HTR-8/SVneo (cell line): ENCODE data around the gene CTBP1.

Experiments used
- DNase-seq: peaks from one replicate; pipeline ENCODE4 v3.0.0; 2011; ENCODE audit warnings: low spot score, mixed read lengths; ENCODE audit not compliant: insufficient read length
- FAIRE-seq: peaks from 2 replicates; lab custom pipeline; 2011; peaks lifted over from hg19 to GRCh38; lab: Jason Lieb, UNC

CTBP1 gene

DNA sequence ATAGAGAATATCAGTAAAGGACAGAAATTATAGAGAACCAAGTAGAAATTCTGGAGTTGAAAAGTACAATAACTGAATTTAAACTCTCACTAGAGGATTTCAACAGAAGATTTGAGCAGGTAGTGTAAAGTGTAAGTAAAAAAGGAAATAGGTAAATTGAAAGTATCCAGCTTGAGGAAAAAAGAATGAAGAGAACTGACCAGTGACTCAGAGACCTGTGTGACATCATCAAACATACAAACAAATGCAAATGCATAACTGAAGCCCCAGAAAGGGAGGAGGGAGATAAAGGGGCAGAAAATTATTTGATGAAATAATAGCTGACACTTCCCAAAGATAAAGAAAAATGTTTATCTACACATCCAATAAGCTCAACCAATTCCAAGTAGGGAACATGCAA lies 68.3 kb downstream of the CTBP1 start:
- DNase-seq (no peak), FAIRE-seq (no peak)

DNA sequence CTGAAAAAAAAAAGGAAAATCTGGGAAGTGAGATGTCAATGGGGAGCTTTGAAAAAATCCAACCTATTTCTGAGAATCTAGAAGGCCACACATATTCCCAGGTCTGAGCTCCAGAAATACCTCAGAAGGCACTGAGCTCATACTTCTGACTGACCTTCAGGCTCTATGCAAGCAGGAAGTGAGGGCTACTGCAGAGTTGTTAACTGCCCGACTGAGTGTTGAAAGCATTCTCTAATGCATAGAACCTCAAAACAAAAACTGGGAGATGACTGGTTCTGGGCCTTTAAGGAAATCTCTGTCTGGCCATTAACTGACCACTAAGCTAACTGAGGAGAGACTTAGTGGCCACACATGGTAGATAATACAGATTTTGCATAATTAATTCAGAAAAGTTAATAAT lies 69.0 kb downstream of the CTBP1 start:
- DNase-seq (no peak), FAIRE-seq (no peak)

DNA sequence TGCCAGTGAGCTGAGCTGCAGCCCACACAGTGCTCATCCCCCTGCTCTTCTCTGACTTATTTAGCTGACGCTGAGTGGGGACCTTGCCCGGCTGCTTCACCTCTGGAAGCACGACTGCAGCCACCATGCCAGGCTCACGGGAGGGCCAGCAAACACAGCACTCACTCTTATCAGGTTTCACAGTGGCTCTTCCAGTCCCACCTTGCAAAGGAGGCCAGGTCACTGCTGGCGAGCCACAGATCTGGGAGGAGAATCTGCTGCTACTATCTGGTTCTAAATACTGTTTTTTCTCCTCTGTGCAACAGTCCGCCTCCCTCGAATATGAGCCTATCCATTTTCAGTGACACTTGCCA lies 69.9 kb downstream of the CTBP1 start:
- FAIRE-seq (no peak), DNase-seq (no peak)

DNA sequence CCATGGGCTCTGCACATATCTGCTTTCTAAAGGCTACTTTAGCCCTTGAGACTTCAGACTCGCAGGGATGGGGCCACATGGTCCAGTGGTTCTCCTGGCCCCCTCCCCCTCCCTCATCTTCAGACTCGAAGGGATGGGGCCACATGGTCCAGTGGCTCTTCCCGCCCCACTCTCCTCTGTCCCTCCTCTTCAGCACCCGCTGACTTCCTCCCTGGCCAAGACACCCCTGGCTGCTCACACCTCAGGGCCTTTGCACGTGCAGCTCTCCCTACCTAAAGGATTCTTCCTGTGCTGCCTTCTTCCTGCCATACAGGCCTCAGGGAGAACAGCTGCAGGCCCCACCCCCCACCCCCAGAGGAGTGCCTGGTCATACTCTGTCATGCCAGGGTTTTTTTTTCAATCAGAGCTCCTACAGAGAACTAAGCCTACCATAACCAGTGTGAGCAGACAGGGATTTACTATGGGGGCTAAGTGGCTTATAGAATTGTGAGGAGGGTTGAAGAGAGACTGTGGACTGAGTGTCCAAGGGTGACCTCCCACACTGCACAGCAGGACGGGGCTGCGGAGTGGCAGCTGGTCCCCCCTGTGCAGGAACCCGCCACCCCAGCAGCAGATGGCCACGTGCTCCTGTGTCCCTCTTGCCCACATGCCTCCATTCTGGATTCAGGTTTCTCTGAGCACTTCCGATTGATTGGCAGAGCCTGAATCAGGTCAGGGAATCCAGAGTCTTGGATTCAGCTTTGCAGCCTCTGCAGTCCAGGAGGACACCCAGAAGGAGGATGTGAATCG lies 70.4 kb downstream of the CTBP1 start:
- FAIRE-seq (no peak), DNase-seq (no peak)

DNA sequence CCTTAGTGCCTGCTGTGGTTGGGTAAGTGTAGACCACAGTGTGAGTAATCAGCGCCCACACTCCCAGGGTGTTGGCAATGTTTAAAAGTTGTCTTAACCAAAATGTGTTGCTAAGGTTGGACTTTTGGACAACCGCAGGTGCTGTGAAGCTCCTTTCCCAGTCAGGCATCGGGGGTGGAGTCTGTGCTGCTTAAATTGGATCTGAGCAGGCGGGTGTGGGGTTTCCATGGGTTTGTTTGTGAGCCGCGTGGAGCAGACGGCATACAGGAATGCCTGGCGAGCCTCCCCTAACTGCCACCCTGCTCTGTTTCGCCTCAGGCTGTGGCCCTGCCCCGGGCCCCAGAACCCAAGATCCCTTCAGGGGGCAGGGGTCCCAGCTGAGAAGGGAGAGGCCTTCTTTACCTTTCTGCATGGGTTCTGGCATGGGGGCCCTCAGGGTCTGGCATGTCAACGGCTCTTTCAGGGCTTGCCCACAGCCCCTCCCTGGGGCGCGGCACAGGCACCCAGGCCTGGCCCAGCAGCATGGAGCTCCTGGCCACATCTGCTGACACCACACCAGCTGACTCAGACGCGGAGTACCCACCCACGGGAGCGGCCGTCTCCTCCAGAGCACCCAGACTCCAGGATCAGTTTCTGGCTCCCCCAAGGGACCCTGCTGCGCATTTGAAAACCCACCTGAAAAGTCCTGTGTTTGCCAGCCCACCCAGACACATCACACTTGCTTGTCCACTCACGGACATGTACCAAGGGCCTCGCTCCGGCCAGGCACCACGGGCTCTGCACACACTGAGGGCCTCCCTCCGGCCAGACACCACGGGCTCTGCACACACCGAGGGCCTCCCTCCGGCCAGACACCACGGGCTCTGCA lies 71.4 kb downstream of the CTBP1 start:
- DNase-seq: no peak
- FAIRE-seq: no peak

DNA sequence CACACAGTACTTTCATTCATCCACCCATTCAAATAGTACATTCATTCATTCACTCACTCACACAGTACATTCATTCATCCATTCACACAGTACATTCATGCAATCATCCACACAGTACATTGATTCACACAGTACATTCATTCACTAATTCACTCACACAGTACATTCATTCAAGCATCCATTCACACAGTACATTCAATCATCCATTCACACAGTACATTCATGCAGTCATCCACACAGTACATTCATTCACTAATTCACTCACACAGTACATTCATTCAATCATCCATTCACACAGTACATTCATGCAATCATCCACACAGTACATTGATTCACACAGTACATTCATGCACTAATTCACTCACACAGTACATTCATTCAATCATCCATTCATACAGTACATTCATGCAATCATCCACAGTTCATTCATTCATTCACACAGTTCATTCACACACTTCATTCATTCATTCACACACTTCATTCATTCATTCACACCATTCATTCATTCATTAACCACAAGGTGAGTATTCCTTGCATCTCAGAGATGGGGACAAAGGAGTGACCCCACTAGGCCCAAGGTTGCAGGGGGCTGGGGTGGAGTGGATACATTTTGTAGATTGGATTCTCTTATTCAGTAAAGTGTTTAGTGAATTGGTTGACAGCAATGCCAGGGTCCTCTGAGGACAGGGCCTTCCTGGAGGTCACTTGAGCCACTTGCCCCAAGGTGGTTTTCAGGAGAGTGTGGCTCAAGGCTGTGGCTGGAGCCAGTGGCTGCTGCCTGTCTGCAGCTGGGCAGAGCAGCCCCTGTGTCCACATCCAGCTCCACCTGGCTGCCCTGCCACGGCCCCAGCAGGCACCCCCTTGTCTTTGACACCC lies 72.3 kb downstream of the CTBP1 start:
- peak; percentile 96 for FAIRE-seq
- no peak for DNase-seq

DNA sequence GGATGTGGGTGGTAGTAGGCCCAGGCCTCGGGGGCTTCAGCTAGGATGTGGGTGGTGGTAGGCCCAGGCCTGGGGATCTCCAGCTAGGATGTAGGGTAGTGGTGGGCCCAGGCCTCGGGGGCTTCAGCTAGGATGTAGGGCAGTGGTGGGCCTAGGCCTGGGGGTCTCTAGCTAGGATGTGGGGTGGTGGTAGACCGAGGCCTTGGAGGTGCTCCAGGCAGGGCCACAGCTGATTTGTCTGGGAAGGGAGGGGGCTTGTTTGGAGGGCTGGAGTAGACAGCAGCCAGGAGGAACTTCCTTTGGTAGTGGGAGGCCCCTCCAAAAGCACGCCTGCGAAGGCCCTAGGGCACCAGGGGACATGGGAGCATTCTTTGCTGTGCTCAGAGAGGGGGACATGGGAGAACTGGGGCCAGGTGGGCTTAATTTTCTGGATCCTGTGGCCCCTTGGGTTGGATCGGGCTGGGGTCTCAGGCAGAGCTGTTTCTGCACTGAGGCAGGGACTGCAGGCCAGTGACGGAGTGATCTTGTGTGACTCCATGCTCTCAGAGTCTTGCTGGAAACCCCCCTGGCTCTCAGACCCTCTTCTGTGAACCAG lies 73.2 kb downstream of the CTBP1 start:
- DNase-seq: no peak
- FAIRE-seq: no peak

DNA sequence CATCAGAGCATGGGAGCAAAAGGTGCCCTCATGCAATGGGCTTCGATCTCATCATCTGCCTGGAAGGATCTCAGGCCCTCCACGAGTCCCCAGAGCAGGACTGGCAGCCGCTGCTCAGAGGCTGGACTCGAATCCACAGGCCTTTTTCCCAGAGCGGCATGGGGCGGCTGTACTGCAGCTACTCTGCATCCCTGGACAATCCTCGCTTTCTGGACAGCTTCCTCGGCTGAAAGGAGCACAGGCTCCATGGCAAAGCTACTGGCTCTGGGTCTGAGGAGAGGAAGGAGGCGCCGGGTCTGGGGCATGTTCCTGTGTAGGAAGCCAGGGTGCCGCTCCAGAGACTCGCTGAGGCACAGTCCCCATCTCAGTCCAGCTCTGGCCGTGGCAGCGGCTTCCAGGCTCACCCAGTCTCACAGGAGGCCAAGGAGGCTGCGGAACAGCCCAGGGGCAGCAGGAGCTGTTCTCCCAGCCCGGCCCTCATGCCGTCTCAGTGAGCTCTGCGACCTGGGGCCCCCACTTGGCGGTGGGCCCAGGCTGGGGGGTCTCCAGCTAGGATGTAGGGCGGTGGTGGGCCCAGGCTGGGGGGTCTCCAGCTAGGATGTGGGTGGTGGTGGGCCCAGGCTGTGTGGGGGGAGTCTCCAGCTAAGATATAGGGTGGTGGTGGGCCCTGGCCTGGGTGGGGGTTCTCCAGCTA lies 73.8 kb downstream of the CTBP1 start:
- FAIRE-seq (no peak), DNase-seq (no peak)

DNA sequence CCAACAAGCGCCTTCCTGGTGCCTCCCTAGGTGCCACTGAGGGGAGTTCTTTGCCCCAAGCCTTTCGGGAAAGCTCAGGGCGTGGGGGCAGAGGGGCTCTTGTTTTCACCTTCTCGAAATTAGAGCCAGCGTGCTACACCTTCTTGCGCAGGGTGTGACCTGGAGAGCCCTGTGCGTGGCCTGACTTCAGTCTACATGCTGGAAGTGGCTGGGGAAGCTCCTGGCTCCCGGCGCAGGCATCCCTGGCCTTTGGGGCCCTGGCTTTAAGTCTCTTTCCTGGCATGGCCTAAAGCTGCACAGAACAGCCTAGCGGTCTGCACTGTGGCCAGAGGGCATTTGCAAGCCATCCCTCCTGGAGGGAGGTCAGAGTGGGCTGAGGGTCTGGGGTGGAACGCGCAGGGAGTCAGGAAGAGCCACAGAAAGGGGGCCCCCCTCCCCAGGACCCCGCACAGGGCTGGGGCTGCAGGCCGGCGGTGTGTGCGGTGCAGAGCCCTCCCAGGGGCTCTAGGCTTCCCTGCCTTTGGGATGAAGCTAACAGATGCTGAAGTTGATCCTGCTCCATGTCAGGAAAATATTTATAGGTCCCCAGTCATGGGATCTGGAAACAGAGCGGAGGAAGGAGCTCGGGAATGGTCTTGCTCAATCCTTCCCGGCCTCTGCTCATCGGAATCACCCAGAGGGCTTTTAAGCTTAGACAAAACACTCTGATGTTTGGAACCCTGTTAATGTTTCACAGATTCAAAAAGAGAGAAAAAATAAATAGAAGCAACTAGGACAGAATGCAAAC lies 75.8 kb downstream of the CTBP1 start:
- no peak for DNase-seq
- no peak for FAIRE-seq

DNA sequence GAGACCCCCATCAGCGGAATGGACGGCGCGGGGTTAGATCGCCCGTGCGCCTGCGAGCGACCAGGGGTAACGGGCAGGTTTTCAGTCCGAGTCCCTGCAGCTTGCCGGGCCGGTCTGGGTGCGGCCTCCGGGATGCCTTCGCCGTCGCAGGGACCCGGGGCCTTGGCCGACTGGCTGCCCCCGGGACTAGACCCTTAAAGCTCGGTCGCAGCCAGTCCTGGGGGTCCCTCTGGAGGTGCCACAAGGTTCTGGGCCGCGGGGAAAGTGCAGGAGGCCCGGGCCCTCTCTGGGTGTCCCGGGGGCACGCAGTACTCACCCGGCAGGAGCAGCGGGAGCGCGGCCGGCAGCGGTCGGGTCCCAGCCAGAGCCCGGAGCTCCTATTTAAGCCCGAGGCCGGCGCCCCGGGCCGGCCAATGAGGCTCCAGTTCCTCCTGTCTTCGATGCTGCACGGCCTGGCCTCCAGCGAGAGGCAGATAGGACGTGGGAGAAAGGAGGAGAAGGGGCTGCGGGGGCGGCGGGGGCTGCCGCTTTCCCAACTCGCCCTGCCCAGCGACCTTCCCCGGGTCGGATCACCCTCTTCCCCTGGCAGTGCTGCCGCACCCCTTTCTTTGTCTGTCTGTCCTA lies 76.6 kb downstream of the CTBP1 start, which contains the start of gene SPON2:
Gene SPON2 (minus strand): TSS at position 356 of the 624 bp plus-strand sequence.
- FAIRE-seq (no peak), DNase-seq (no peak)

DNA sequence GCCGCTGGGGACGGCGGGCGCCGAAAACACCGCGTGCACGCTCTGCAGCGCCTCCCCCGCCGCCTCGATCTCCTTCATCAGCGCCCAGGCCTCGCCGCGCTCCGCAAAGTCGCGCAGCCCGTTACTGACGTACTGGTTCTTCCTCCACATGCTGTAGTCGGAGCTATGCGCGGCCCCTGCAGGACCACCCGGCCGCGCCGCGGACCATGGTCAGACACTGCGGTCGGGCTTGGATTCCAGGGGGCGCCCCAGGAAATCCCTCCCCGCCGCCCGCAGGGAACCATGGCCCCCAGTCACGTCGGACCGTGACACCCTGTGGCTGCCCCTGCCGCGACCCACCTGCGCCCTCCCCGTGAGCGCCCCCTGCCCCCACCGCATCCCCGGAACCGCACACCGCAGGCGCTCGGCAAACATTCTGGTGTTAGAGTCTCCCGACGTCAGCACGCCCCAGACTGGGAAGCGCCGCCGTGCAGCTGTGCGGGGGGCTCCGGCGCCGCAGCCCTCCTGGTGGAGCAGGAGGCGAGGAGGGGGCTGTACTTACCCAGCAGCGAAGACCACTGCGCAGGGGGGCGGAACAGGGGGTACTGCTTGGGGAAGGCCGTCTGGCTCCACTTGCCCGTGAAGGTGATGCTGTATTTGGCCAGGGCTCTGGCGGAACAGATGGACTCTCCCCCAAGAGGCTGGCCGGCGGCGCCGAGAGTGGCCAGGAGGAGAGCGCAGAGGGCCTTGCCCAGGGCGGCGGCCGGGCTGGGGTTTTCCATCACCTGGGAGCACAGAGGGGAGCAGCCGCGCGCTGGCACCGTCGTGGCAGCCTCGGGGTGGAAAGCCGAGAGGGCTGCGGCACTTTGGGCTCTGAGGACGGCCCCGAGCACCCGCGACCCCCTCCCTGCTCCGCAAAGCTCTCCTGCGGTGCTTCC lies 77.4 kb downstream of the CTBP1 start:
- no peak for DNase-seq

DNA sequence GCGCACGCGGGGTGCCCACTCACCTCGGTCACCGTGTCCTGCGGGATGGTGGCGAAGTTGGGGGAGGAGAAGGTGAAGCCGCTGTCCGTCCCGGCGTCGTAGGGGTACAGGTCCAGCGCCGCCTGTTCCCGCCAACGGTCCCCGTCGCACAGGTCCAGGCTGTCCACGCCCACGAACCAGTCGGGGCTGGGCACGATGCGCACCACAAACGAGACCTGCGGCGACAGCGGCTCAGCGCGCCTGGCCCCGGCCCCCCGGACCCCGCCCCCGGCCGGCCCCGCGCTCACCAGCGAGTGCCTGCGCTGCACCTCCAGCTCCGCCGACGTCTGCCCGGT lies 78.0 kb downstream of the CTBP1 start:
- FAIRE-seq: no peak
- DNase-seq: no peak

More for the DNA sequence above, 77.4 kb downstream of the CTBP1 start:
- FAIRE-seq: no peak

DNA sequence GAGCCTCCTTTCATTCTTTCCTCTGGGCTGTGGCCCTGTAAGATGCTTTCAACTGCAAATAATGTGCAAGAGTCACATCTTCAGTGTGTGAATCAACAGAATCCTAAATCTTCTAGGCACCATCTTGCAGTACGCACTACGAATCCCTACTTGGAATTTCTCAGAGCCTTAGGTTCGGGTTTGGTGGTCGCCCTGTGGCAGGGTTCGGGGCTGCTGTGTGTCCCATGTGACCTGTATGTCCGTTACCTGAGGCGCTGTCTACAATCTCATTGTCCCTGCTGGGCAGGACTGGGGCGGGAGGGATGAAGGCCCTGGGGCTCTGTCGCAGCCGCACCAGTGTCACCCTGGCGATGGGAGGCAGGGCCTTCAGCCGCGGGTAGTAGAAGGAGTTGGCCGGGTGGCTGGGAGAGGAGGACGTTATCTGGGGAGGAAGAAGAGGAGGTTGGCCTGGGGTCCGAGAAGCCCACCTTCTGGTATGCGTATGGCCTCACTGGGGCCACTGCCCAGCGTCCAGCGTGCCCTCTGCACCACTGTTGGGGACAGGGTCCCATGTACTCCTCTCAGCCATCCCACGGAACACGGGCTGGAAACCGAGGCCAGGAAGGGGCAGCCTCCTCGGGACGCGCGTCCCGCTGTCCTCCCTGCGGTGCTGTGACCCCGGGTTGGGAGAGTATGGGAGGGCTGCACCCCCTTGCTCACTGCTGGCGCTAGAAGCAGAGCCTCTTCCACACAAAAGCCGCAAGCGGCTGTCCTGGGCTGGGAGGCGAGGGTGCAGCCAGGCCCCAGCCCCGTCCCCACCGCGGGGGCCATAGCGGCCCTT lies 78.6 kb downstream of the CTBP1 start:
- FAIRE-seq: no peak

DNA sequence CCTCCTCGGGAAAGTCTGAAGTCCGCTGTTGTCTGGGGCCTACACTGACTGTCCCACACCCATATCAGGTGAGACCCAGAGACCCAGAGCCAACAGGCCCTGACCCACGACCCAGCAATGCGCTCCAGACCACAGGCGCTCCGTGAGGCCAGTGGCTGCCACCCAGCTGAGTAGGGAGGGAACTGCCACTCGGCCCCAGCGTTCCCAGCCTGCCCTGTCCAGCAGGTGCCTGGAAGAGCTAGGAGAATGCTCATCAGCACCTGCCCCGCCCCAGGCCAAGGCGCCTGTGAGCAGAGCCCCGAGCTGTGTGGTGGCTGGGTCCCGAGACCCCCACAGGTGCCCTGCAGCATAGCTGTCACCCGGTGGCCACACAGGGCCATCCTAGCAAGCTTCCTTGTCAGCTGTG lies 79.2 kb downstream of the CTBP1 start:
- FAIRE-seq (no peak), DNase-seq (no peak)

More for the DNA sequence above, 78.6 kb downstream of the CTBP1 start:
- DNase-seq: no peak

DNA sequence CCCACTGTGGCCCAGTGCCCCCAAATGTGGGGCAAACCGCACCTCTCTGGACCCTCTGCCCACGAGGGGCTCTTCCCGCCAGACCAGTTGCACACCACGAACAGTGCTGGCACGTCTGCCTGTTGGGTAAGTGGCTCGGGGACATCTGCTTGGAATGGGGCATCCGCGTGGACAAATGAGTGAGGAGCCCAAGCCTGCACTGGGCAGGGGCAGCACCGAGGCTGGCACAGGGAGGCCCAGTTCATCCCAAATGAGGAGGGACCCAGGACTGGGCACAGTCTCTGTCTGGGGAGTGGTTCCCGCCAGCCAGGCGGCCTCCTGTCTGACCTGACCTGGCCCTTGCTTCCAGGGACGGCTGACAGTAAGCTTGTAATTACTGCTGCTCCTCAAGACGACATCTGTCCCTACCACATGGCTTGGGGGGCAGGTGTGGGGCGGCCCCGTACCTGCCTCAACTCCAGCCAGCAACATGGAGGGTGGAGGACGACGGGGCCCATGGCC lies 79.7 kb downstream of the CTBP1 start:
- FAIRE-seq (no peak), DNase-seq (no peak)
